B cell (primary cell): ENCODE results near the gene FGFRL1. TPM values are rescaled to one million over a fixed set of nuclear protein-coding genes. Genes with fewer than 3 reads are reported as not detected.
A peak's percentile ranks its signal among the peaks of the same experiment; 100 is the strongest.

Source experiments
- ATAC-seq: fragments of 200-7000 bp; cut with Tn5 transposase; one replicate; pipeline ENCODE4 v1.10.0; 2021; ENCODE audit warnings: low read depth, mild to moderate bottlenecking, moderate number of reproducible peaks, moderate library complexity
- CTCF ChIA-PET: fragments of 350-600 bp; sonication (Branson Sonifier 250); formaldehyde crosslinking; loops from one replicate; lab custom pipeline; 2021; ENCODE audit warnings: antibody characterized with exemption, inconsistent platforms; lab: Charles Lee
- POLR2A ChIA-PET: fragments of 350-600 bp; sonication (Branson Sonifier 250); formaldehyde crosslinking; loops from one replicate; lab custom pipeline; 2021; ENCODE audit warnings: antibody characterized with exemption; lab: Charles Lee
- DNase-seq: peaks from one replicate; pipeline ENCODE4 v3.0.0; 2013
- H2AFZ ChIP-seq: 2 replicates; pipeline ENCODE4 v1.6.1; 2012; ENCODE audit warnings: mild to moderate bottlenecking, low read depth, low read length; ENCODE audit not compliant: insufficient read depth, poor library complexity, severe bottlenecking
- H3K27ac ChIP-seq, 2 donors: 1 replicate in 1 of 2; 2 replicates in 1 of 2; pipeline ENCODE4 v1.5.1; 2012 to 2013; ENCODE audit warnings: low read length in 2 of 2, mild to moderate bottlenecking in 2 of 2, moderate library complexity in 1 of 2
- H3K27me3 ChIP-seq, 4 experiments: fragments of 200-600 bp in 1 of 4; sonication (generic) in 1 of 4; replicated peaks in 1 of 4; 1 replicate in 2 of 4; 2 replicates in 2 of 4; pipeline versions ENCODE4 v1.6.1 to v1.7.0; 2013 to 2016; ENCODE audit warnings: low read length in 3 of 4, mild to moderate bottlenecking in 2 of 4, mixed read lengths in 1 of 4, moderate library complexity in 1 of 4; ENCODE audit not compliant: insufficient read depth in 4 of 4, control insufficient read depth in 3 of 4; ENCODE audit errors: control extremely low read depth in 1 of 4
- H3K36me3 ChIP-seq, 2 experiments: replicated peaks in 1 of 2; 1 replicate in 1 of 2; 2 replicates in 1 of 2; pipeline versions ENCODE4 v1.6.1 to v1.7.1; 2013; ENCODE audit warnings: low read length in 1 of 2; ENCODE audit not compliant: insufficient read depth in 2 of 2, control insufficient read depth in 1 of 2; ENCODE audit errors: control extremely low read depth in 1 of 2, extremely low read depth in 1 of 2
- H3K4me1 ChIP-seq, 2 donors: fragments of 200-600 bp in 1 of 2; sonication (generic) in 1 of 2; 1 replicate in 1 of 2; 2 replicates in 1 of 2; pipeline versions ENCODE4 v1.5.1 to v1.6.1; 2013 to 2017; ENCODE audit warnings: low read length in 2 of 2; ENCODE audit not compliant: control insufficient read depth in 2 of 2, insufficient read depth in 2 of 2
- H3K4me2 ChIP-seq: replicated peaks from 2 replicates; pipeline ENCODE3; 2012; ENCODE audit warnings: mild to moderate bottlenecking, low read depth, low read length; ENCODE audit not compliant: poor library complexity, severe bottlenecking
- H3K4me3 ChIP-seq, 5 experiments: fragments of 200-600 bp in 1 of 5; sonication (generic) in 1 of 5; 1 replicate in 3 of 5; 2 replicates in 2 of 5; pipeline versions ENCODE4 v1.5.1 to v1.7.0; 2011 to 2016; ENCODE audit warnings: low read length in 4 of 5, mild to moderate bottlenecking in 4 of 5, low read depth in 2 of 5, control low read depth in 1 of 5, moderate library complexity in 1 of 5; ENCODE audit not compliant: insufficient read depth in 1 of 5; ENCODE audit errors: control extremely low read depth in 1 of 5, extremely low read depth in 1 of 5
- H3K79me2 ChIP-seq: fragments of 200-600 bp; sonication (generic); one replicate; pipeline ENCODE4 v1.6.0; 2016; ENCODE audit warnings: low read length; ENCODE audit not compliant: control insufficient read depth, insufficient read depth
- H3K9ac ChIP-seq: fragments of 200-600 bp; sonication (generic); 2 replicates; pipeline ENCODE4 v1.6.1; 2017; ENCODE audit warnings: mild to moderate bottlenecking, low read length, moderate library complexity
- H3K9me3 ChIP-seq, 3 donors: one replicate each; pipeline versions ENCODE4 v1.6.1 to v1.7.1; 2013; ENCODE audit warnings: low read length in 2 of 3; ENCODE audit not compliant: control insufficient read depth in 2 of 3, insufficient read depth in 1 of 3; ENCODE audit errors: control extremely low read depth in 1 of 3
- H4K20me1 ChIP-seq: 2 replicates; pipeline ENCODE4 v1.6.0; 2012; ENCODE audit warnings: mild to moderate bottlenecking, low read length; ENCODE audit not compliant: insufficient read depth, control insufficient read depth, poor library complexity, severe bottlenecking
- H3K27ac Mint-ChIP-seq: one replicate; pipeline ENCODE4 v1.8.0; 2021; ENCODE audit warnings: mixed read lengths
- H3K27me3 Mint-ChIP-seq: one replicate; pipeline ENCODE4 v1.8.0; 2021; ENCODE audit warnings: mixed read lengths
- H3K4me1 Mint-ChIP-seq: one replicate; pipeline ENCODE4 v1.8.0; 2021; ENCODE audit warnings: mixed read lengths
- H3K4me3 Mint-ChIP-seq: one replicate; pipeline ENCODE4 v1.8.0; 2021; ENCODE audit warnings: mixed read lengths
- H3K9me3 Mint-ChIP-seq: one replicate; pipeline ENCODE4 v1.8.0; 2022; ENCODE audit warnings: mixed read lengths; ENCODE audit not compliant: insufficient read depth
- CTCF ChIP-seq: fragments of 200-600 bp; IDR thresholded peaks from one replicate; pipeline ENCODE4 v1.8.0; 2022; ENCODE audit warnings: antibody characterized with exemption, mild to moderate bottlenecking
- EZH2 ChIP-seq: IDR thresholded peaks from 2 replicates; pipeline ENCODE4 v1.6.1; 2012; ENCODE audit warnings: borderline replicate concordance, low read depth, mild to moderate bottlenecking, moderate library complexity, low read length; ENCODE audit not compliant: insufficient read depth, poor library complexity, severe bottlenecking
- WGBS: methylation state at CpG from one replicate; pipeline ENCODE4 v1.1.5; 2013; ENCODE audit warnings: missing lambda C conversion rate; ENCODE audit not compliant: insufficient coverage; 5-methylcytosine and 5-hydroxymethylcytosine counted together
- intact Hi-C: fragments of 100-400 bp; cut with micrococcal nuclease; formaldehyde crosslinking; loops from one replicate; pipeline ENCODE4 v1.10.0; 2022
- polyA plus RNA-seq: library from polyadenylated mRNA; depleted of rRNA; stranded (reverse); fragments of >200 nt; gene quantifications from 2 replicates; pipeline ENCODE4 v1.2.3, GENCODE V29; 2012
- total RNA-seq, 2 donors: library from RNA; stranded (reverse); fragments of 120-200 nt in 1 of 2; gene quantifications; 1 replicate in 1 of 2; 2 replicates in 1 of 2; pipeline versions ENCODE4 v1.2.3 to v1.2.4, GENCODE V29; 2013 to 2022

FGFRL1 gene
- total and polyA plus RNA-seq, 2 donors (not counting 1 experiment from before 2014, with no cell fraction given) = 24.1 to 28.9 TPM

DNA sequence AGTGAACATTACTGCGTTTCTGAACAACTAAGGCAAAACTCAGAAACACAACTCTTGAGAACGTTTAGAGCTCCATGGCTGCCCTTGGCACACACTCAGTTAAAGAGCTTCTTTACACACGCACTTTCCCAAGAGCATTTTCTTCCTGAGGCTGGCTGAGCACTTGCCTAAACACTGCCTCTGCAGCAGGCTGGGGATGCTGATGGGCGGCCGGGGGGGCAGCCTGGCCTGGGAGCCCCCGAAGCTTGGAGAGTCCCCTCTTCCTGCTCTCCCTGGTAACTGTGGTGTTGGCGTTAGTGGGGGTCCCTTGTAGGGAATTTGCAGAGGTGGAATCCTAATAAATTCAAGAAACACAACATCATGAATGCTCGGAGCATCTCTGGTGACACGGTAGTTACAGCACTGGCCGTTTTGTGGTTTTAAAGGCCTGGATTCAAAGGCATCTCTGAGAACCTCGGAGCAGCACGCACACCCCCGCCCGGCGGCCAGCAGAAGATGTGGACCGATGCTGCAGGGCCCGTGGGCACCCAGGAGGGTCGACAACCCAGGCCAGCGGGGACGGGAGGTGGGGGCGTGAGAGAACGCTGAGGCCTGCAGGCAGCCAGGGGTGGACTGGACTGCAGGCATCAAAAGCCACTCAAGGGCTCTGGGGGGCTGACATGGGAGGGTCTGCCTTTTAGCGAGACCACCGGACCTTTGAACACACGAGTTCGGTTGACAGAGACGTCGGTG lies 45.4 kb downstream of the FGFRL1 start:
- WGBS = 95% methylated on average over 26 of the region's 28 CpGs
- H3K27ac ChIP-seq = peak overlapping the region in 1 of 2 donors; percentile 69
- TF ChIP-seq CTCF = no peak
- TF ChIP-seq EZH2 = no peak

GRCh38 chr4:1057403-1057745 lies 45.9 kb downstream of the FGFRL1 start:
- no peak overlapping the region for H3K4me3 ChIP-seq
- 87% methylated on average over 6 of the region's 7 CpGs for WGBS
- H4K20me1 ChIP-seq = no peaks in the 10 kb centered on the region
- H3K27ac ChIP-seq = no peak overlapping the region
- no peaks in the 10 kb centered on the region for H3K79me2 ChIP-seq
- no peak for TF ChIP-seq CTCF
- TF ChIP-seq EZH2 = no peak
- no peak overlapping the region for H3K4me2 ChIP-seq
- ATAC-seq (no peak), DNase-seq (no peak)
- Mint-ChIP-seq H3K4me3 (no peak overlapping the region), H3K27ac (no peak overlapping the region), H3K9me3 (no peaks in the 10 kb centered on the region), H3K27me3 (peaks cover 20% of the 10 kb centered on the region), H3K4me1 (peaks cover 10% of the 10 kb centered on the region)
- peaks cover 0 to 17% (median 0%) of the 10 kb centered on the region in 3 donors for H3K9me3 ChIP-seq
- H3K27me3 ChIP-seq = peaks cover 0 to 33% (median 3%) of the 10 kb centered on the region in 4 experiments
- no peak overlapping the region for H3K9ac ChIP-seq
- intact Hi-C loops = loop anchor here (2.0 kb wide), 1 partner anchor 15 kb away; no protein-coding TSS in a partner anchor
- no peaks in the 10 kb centered on the region for H3K36me3 ChIP-seq
- no peak overlapping the region for H2AFZ ChIP-seq
- POLR2A ChIA-PET = no interaction called here
- H3K4me1 ChIP-seq = peaks cover 11 to 17% of the 10 kb centered on the region in 2 donors
- CTCF ChIA-PET = no interaction called here

More for the DNA sequence above, 45.4 kb downstream of the FGFRL1 start:
- intact Hi-C loops = loop anchor here (1.0 to 2.0 kb wide), 4 partner anchors 16 to 290 kb away; partner anchors contain the start of gene UVSSA
- H3K4me1 ChIP-seq = peaks cover 11 to 17% of the 10 kb centered on the region in 2 donors
- no peaks in the 10 kb centered on the region for H4K20me1 ChIP-seq
- H3K9ac ChIP-seq = no peak overlapping the region
- Mint-ChIP-seq H3K4me1 (peaks cover 10% of the 10 kb centered on the region), H3K27me3 (peaks cover 15% of the 10 kb centered on the region), H3K9me3 (no peaks in the 10 kb centered on the region), H3K4me3 (no peak overlapping the region), H3K27ac (peak overlapping the region; percentile 24)
- peaks cover 0 to 22% (median 0%) of the 10 kb centered on the region in 3 donors for H3K9me3 ChIP-seq
- H3K27me3 ChIP-seq = peaks cover 0 to 27% (median 3%) of the 10 kb centered on the region in 4 experiments
- no peak overlapping the region for H3K4me3 ChIP-seq
- no peaks in the 10 kb centered on the region for H3K36me3 ChIP-seq
- H3K4me2 ChIP-seq = peak overlapping the region; percentile 85
- H2AFZ ChIP-seq = no peak overlapping the region
- DNase-seq (no peak), ATAC-seq (no peak)
- CTCF ChIA-PET = no interaction called here
- POLR2A ChIA-PET = no interaction called here
- H3K79me2 ChIP-seq = no peaks in the 10 kb centered on the region
